Thyroid gland (tissue), 4 donors: ENCODE measurements around the gene SLC22A4.

ENCODE experiments used
- CTCF ChIP-seq, 6 experiments: fragments of 200-600 bp in 3 of 6; fragments of 450-650 bp in 3 of 6; sonication (generic) in 3 of 6; IDR thresholded peaks; one replicate each; pipeline ENCODE4 v1.5.1; 2016 to 2019; ENCODE audit warnings: antibody characterized with exemption in 6 of 6, mild to moderate bottlenecking in 2 of 6, inconsistent platforms in 1 of 6, moderate library complexity in 1 of 6
- POLR2A ChIP-seq, 2 donors: fragments of 450-650 bp; IDR thresholded peaks; one replicate each; pipeline ENCODE4 v1.6.1; 2017; ENCODE audit warnings: antibody characterized with exemption in 2 of 2, mild to moderate bottlenecking in 2 of 2, moderate library complexity in 1 of 2

GRCh38 chr5:132263548-132264261 is 30.5 kb upstream of the SLC22A4 start:
- TF ChIP-seq CTCF (IDR thresholded peaks at IDR 0.05), result no peak
- no peak for TF ChIP-seq POLR2A (IDR thresholded peaks at IDR 0.05)
